Measurements from ENCODE around the gene CCDC170. TPM values are rescaled to one million over a fixed set of nuclear protein-coding genes. Genes with fewer than 3 reads are reported as not detected.

The CCDC170 gene
- total and polyA plus RNA-seq, 9 of the 15 experiments (the other 6 are each of a cell fraction or from before 2014, with no cell fraction given) = 0.01 to 0.18 (median 0.05) TPM; not detected in 6

- peak; percentile 86 to 97 for TF ChIP-seq MAZ (CRISPR knock-in tag; conservative IDR thresholded peaks at IDR 0.05 in 1 of 2, IDR thresholded peaks at IDR 0.05 in 1 of 2)
- no peak for TF ChIP-seq ZNF134 (CRISPR knock-in tag; conservative IDR thresholded peaks at IDR 0.05)
- no peak for TF ChIP-seq GATA2 (CRISPR knock-in tag; IDR thresholded peaks at IDR 0.05)
- TF ChIP-seq USF1 (CRISPR knock-in tag; IDR thresholded peaks at IDR 0.05) = peak; percentile 100
- TF ChIP-seq PCBP1 (IDR thresholded peaks at IDR 0.05; ENCODE audit: low read depth, low read length, poor library complexity, severe bottlenecking) = peak; percentile 79
- peak in 1 of 2 experiments; percentile 97; a peak in 2 of 4 replicates for TF ChIP-seq HDAC1 (IDR thresholded peaks at IDR 0.05)
- peak; percentile 71 for TF ChIP-seq CREB1 (IDR thresholded peaks at IDR 0.05)
- TF ChIP-seq CREB1 (CRISPR knock-in tag; IDR thresholded peaks at IDR 0.05) = peak; percentile 78; the same call in 1 of the 2 replicates
- TF ChIP-seq ZNF232 (CRISPR knock-in tag; IDR thresholded peaks at IDR 0.05) = peak; percentile 70; the same call in 1 of the 2 replicates
- peak; percentile 74 for TF ChIP-seq FIP1L1 (IDR thresholded peaks at IDR 0.05; ENCODE audit: low read depth, low read length, poor library complexity, severe bottlenecking)
- peak; percentile 81 for TF ChIP-seq ARID3A (IDR thresholded peaks at IDR 0.05; ENCODE audit: borderline replicate concordance, low read depth, low read length)
- TF ChIP-seq FOXJ2 (tag; IDR thresholded peaks at IDR 0.05) = peak; percentile 90
- no peak for TF ChIP-seq XRCC3 (IDR thresholded peaks at IDR 0.05)
- TF ChIP-seq ZNF398 (CRISPR knock-in tag; IDR thresholded peaks at IDR 0.05) = no peak
- peak; percentile 80 for TF ChIP-seq HMGXB4 (CRISPR knock-in tag; IDR thresholded peaks at IDR 0.05)
- no peak for TF ChIP-seq ZNF76 (CRISPR knock-in tag; IDR thresholded peaks at IDR 0.05; ENCODE audit: borderline replicate concordance)
- TF ChIP-seq NEUROD1 (IDR thresholded peaks at IDR 0.05; ENCODE audit: borderline replicate concordance, low read depth, low read length, partially characterized antibody) = peak; percentile 95
- peak; percentile 52; the same call in 1 of the 2 replicates for TF ChIP-seq GMEB1 (CRISPR knock-in tag; IDR thresholded peaks at IDR 0.05)
- TF ChIP-seq TAF9B (IDR thresholded peaks at IDR 0.05; ENCODE audit: partially characterized antibody) = peak; percentile 53
These were observed 41.7 kb upstream of the CCDC170 start, which contains the start of gene RMND1 (continued) for GRCh38 chr6:151451950-151452749.
